GM19025 (cell line): ENCODE results near the gene BTBD3.

ENCODE experiments used
- ATAC-seq: cut with Tn5 transposase; IDR thresholded peaks from one replicate; pipeline ENCODE4 v1.9.1; 2021; ENCODE audit warnings: mild to moderate bottlenecking, low read depth, moderate library complexity; ENCODE audit not compliant: unreplicated experiment

BTBD3 gene

DNA sequence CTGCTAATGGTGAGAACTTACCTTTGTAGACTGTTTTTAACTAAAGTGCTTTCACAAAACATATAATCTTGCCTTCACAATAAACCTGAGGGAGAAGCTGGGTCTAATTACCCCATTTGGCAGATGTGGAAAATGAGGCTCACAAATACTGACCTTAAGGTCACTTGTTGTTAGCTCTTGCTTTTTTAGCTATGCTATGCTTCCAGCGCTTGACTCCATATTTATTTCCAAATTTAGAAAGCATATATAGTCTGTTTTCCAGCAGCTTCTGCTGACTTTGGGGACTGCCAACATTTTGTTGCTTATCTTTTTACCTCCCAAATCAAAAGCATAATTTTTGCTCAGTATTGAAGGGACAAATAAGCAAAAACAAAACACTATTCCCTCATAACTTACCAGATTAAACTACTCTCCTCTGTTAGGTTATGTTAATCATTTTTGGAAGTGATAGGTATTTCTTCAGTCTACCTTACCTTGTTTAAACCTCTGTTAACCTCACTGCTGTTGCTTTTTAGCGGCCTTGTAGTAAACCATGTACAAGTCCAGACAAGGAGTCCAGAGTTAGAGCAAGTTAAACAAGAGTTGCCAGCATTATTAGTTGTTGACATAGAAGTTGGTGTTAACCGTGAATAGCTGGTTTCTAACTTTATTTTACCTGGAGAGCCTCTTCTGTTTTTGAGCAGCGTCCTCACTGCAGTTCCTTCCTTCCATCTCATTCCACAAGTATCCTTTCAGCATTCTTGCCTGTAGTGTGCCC, 4.9 kb upstream of the BTBD3 start:
- ATAC-seq: no peak

DNA sequence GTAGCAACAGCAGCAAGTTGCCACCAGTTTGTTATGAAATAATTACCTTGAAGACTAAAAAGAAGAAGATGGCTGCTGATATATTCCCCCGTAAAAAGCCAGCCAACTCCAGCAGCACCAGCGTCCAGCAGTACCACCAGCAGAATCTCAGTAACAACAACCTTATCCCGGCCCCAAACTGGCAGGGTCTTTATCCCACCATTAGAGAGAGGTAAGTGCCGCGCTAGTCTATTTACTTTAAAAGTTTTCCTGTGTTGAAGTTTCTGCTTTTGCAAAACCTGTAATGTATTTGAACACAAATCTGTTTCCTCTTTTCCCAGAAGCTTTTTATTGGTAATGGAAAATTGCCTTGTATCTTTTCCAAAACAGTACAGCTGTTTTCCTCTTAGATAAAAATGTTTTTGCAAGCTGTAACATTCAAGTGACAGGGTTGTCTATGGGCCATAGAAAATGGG, 725 bp downstream of the BTBD3 start:
- no peak for ATAC-seq

DNA sequence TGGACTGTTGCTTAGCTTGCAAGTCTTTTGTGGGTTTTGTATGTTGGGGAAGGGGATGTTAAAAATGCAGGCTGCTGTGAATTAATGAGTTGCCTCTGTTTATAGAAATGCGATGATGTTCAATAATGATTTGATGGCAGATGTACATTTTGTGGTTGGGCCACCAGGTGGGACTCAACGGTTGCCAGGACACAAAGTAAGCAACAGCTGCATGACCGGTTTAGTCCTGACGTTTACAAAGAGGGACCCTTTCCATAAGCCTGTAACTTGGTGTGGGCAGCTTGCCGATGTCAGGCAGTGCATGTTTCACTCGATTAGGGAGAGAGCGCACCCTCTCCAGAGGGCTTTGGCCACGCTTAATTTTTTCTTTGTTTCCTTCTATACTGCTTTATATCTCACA, 1.3 kb downstream of the BTBD3 start:
- no peak for ATAC-seq

DNA sequence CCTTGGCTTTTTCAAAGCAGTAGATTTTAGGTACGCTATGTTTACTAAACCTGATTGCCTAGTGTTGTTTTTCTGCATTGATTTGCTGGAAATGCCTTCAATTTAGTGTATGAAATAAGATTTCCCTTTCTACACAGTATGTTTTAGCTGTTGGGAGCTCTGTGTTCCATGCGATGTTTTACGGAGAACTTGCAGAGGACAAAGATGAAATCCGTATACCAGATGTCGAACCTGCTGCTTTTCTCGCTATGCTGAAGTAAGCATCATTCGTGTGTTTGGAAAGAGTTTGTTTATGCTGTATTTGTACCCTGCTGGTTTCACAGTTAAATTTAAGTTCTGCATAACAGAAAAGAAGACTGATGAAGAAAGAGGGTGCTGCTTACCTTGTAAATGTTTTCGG, 1.9 kb downstream of the BTBD3 start:
- ATAC-seq: no peak

DNA sequence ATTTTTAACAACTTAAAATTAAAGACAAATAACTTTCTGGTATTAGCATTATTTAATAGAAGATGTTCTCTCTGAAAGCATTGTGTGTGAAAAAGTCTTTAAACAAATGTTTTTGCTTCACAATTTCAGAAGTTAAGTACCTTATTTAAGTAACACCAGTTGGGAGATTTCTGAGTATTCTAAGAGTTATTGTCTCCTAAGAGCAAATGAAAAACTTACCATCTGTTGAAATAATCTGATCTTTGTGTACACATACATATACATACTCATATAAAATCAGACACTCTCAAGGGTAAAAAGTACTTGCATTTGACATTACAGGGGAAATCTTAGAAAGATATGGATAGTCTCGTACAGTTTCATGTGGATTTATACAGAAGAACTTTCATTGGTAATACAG, 2.4 kb downstream of the BTBD3 start:
- ATAC-seq: no peak

DNA sequence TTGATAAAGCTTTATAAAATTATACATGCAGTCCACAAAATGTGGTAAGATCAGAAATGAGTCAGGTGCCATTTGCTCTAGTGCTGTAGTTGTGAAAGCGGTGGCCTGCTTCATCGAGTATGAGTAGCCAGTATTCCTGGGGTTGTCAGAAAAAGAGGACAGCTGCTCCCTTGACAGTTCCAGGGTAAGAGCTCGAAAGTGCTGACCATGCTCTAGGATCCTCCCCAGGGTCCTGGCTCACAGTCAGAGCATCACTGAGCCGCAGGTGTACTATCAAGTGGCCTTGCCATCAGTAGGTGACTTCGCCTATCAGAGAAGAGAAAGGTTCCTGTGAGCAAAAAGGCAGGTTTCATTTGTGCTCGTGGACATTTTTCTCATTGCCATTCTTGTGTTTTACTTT, 3.6 kb downstream of the BTBD3 start:
- ATAC-seq: no peak

DNA sequence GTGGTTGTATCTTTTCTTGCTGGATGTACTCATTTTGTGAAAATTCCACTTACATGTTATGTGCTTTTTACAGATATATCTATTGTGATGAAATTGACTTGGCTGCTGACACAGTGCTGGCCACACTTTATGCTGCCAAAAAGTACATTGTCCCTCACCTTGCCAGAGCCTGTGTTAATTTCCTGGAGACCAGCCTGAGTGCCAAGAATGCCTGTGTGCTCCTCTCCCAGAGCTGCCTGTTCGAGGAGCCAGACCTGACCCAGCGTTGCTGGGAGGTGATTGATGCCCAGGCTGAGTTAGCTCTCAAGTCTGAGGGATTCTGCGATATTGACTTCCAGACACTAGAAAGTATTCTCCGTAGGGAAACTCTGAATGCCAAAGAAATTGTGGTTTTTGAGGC, 4.9 kb downstream of the BTBD3 start:
- ATAC-seq: no peak

DNA sequence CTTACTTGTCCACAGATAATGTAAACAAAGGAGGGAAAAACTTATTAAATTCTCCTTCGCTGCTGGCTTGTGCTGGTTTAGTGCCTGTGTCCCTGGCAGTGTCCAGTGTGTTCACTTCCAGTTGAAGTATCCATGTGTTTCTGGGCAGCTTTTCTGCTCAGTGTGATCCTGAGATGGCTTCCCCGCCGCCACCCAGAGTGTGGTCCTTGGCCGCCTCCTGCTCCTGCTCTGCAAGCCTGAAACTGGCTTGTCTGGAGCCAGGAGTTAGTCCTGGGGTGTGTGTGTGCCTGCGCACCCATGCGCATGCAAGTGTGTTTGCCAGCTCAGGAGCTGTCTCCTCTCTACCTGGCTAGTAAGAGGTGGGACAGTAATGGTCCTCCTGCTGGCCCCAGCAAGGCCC, 7.2 kb downstream of the BTBD3 start:
- no peak for ATAC-seq

DNA sequence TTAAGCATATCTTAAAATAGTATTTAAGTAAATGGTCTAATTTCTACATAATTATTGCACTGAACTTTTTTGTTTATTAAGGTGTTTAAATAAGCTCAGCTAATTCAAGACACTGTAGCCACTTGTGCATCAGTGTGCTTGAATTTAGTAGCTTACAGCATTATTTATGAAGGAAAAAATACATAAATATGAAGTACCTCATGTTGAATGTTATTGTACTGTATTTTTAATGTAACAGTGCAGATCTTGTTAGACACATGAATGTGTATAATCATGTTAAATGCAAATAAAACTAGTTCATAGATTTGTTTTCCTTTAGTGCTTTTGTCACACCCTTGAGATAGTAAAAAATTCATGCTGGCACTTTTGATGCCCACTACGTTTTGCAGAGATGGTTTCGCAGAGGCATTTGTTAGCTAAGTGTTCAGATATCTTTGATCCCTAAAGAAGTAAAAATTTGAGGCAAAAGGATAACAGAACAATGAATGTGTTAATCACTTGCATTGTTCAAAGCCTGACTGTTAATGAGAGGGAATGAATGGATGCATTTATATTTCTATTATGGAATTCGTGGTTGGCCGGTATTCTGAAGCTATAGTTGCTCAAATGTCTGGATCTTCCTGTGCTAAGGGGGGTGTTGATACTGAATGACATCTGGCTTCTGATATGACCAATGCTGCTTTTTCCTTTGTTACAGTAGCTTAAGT, 8.8 kb downstream of the BTBD3 start:
- ATAC-seq: no peak

DNA sequence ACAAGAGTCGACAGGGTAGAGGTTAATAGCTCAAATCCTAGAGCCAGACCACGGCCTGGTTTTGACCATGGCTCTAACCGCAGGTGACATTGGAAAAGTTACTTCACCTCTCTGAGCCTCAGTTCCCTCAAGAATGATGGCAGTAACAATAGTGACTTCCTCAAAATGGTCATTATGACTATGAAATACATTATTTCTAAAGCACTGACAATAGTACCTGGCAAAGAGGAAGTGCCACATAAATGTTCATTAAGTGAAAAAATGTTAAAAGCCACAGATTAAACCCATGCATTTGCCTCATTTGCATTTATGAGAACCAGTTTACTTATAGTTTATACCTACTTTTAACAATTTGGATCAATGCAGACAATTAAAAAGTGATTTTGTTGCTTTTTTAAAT, 12.3 kb downstream of the BTBD3 start:
- ATAC-seq: no peak

DNA sequence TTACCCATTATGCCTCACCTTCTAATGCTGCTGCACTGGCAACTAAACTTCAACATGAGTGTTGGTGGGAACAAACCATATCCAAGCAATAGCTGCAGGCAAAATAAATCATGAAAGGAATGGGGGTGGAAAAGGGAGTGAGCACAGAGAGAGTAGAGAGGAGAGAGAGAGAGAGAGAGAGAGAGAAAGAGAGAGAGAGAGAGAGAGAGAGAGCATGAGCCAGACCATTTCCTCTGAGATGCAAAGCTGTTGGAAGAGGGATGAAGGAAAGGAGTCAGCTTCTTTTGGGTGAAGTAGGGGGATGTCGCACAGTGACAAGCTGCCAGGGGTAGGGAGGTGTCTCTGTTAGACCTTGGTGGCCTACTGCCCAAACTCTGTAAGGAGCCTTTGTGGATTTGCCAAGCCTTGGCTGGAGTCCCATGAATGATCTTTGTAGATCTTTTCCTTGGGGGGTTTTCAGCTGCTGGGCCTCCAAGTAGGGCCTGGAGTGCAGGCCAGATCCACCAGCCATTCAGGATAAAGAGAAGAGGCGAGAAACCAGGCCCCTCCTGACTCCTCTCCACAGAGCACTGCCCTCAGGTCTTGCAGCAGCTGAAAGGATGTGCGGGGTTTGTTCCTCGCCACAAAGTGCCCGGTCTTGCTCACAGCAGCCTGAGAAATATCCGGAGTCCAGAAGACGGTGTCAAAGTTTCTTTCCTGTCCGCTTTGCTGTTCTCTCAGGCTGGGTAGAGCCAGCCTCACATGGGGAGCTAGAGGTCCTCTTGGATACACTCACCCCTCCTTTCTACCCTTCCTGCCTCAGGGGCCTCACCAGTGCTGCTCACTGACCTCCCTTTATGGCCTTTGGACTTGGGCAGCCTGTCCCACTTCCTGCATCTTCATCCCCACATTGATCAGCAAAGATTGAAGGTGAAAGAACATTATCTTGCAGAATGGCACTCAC, 17.8 kb downstream of the BTBD3 start:
- ATAC-seq: no peak

DNA sequence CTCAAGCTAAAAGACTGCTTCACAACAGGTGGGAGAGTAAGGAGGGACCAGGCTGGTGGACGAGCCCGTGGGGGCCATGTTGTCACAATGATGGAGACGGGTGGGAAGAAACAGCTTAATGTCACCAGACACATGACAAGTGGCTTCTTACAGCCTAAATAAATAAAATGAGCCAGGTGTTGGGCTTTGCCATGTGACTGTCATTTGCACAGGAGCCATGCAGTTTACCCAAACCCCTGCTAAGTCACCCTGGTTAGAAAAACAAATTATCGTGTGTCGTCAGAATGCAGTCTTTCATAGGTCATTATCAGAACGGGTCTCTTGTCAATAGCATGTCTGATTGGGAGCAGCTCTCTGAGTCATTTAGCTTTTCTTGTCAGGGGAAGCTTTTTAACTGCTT, 18.5 kb downstream of the BTBD3 start:
- ATAC-seq: no peak

DNA sequence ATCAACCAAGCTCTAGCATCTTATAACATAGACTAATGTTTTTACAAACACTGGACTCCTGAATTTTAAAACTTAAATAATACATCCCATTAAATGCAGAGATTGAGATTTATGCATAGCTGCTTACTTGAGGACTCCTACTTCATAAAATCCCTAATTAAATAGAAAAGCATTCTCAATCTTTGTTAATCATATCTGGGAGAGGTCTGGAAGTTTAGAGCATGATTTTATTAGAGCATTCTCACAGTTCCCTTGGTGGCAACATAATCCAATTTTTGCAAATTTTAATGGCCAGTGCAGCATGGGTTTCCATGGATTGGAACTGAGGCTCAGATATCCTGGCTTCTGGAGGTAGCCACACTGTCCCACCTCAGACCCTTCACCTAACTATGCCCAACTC, 19.5 kb downstream of the BTBD3 start:
- ATAC-seq: no peak

DNA sequence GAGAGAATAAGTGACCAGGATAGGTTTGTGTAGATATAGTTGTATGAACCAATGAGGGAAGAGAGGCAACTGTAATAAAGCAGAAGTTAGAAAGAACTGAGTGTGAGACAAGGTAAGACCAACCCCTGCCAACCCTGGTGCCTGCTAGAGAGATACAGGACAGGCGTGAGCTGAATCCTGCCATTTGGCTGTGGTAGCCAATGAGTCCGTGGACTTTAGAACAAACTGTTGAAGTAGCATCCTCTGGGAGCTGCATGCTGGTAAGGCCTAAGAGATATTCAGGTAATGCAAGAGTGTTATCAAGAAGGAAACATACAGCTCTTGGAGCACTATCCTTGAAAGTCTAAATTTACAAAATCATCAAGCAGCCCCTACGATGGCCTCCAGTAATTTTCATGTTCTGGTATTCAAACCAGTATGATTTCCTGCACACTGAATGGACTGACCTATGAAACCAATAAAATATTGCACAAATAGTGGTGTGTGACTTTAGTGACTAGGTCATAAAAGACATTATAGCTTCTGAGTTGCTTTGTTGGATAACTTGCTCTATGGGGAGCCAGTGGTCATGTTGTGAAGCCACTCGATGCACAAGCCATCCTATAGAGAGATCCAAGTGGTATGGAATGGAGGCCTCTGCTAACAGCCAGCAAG, 24.0 kb downstream of the BTBD3 start:
- ATAC-seq: no peak

DNA sequence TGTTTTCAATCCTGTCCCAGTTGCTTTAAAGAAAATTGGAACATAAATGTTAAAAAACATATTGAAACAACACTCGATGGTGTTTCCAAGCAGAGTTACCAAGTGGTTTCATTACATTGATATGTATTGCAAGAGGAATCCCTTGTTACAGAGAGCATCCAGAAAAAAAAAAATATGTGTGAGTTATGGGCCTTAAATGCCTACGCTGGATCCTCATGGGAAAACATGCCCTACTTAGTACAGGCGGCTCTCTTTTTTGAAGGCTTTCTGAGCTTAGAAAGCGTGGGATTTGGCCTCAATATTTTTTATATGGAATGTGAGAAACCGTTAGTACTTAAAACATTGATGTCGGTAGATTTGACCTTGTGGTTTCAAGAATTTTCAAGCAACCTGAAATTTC, 26.1 kb downstream of the BTBD3 start:
- ATAC-seq: no peak

DNA sequence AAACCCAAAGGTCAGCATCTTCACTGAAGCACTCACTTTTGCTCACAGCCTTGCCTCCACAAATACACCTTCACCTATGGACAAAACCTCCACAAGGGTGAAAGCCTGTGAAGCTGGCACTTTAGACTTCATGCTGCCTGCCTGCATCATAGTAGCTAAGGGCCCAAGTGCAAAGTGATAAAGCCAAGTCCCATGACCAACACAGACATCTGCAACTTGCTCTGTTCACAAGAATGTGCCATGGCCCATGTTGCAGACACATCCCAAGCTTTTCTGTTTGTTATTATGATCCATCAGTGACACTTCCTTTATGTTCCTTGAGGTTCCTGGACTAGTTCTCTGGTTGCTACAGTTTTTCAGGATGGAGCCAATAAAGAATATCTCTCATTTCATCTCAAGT, 31.1 kb downstream of the BTBD3 start:
- ATAC-seq: no peak

DNA sequence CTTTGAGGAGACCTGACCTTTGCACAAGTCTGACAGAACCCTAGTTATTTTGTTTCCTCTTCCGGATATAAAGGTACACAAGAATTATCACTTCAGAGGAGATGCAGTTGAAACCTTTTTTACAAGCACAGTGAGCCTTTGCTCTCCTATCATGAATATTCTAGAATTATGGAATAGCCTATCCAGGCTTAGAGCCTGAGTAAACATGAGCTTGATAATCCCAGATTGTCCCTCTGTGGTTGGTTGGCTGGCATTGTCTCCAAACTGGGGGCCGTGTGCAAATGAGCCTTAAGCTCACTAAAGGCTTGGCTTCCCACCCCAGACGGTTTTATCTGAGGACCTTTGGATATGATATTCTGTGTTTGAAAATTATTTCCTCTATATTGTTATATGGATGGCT, 32.0 kb downstream of the BTBD3 start:
- ATAC-seq: no peak

DNA sequence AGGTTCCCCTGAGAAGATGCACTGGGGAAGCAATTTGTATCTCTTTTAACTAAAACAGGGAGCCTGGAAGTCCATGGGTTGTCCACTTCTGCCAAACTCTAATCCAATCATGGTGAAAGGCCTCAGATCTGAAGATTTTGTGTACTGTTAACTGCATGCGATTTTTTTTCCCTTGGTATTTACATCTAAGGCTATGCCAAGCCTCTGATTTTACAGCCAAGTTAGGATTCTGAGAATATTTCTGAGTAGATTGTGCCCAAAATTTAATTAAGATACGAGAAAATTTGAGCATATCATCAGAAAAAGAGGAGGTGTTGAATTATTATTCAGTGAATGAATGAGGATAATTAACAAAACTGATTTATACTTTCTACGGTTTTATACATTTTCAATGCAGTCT, 34.0 kb downstream of the BTBD3 start:
- ATAC-seq: no peak

DNA sequence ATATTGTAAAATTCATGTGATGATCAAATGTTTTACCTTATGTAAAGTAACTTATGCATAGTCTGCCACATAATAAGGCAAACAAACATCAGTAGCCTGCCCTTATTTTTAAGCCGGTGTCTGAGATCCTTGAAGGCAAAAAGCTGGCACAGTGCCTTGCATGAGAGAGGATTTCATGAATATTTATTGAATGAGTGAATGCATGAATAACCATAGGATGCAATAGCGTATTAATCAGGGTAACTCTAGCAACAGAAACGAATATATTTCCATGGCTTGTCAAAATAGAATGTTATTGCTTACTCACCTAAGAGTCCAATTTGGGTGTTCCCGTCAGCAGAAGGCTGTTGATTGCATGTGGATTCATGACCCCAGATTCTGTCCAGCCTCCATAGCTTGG, 34.9 kb downstream of the BTBD3 start:
- ATAC-seq: no peak

DNA sequence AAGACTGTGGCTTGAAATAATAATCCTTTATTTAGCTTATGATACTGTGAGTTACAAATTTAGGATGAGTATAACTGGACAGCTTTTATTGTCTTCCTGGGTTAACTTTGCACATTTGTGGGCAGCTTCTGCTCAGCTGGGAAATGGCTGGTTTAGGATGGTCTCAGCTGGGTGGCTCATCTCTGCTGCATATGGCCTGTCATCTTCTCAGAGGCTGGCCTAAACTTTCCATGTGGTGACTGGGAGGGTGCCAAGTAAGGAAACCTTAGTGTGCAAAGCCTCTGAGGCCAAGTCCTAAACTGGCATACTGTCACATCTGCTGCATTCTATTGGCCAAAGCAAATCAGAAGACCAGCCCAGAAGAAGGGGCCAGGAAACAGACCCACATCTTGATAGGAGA, 40.2 kb downstream of the BTBD3 start:
- ATAC-seq: no peak

DNA sequence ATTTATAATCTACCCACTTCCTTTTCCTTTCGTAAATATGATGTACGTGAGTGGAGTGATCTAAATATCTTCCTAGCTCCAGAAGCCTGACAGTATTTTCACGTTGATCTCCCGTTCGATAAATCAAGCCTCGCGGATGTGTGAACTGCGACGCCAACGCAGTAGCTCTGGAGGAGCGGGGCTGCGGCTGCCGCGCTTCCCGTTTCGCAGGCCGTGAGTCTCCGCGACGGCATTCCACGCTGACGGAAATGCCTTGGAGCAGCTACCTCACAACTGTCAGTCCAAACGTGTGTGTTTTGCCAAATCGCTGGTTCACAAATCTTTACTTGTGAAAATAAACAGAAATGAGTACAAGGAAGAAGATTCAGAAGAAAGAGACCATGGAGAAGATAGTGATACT, 41.2 kb downstream of the BTBD3 start:
- ATAC-seq: no peak
